ENCODE results near the gene VPS33B. TPM values are rescaled to one million over a fixed set of nuclear protein-coding genes. Genes with fewer than 3 reads are reported as not detected.

Gene VPS33B
- total and polyA plus RNA-seq, 2 of the 13 experiments (the other 11 are each of a cell fraction or from before 2014, with no cell fraction given), result 15.8 to 16.5 TPM

- no peak for TF ChIP-seq RFXAP (CRISPR knock-in tag; IDR thresholded peaks at IDR 0.05; ENCODE audit: borderline replicate concordance)
Observed at GRCh38 chr15:90959028-90959595, 63.3 kb downstream of the VPS33B start (continued).

- no peak for ATAC-seq
- no peak overlapping the region for H3K4me2 ChIP-seq (ENCODE audit: low read depth, low read length)
- TF ChIP-seq ZNF574 (CRISPR knock-in tag; IDR thresholded peaks at IDR 0.05) (no peak), TERF1 (CRISPR knock-in tag; IDR thresholded peaks at IDR 0.05) (no peak)
- TF ChIP-seq, protein P1, sequence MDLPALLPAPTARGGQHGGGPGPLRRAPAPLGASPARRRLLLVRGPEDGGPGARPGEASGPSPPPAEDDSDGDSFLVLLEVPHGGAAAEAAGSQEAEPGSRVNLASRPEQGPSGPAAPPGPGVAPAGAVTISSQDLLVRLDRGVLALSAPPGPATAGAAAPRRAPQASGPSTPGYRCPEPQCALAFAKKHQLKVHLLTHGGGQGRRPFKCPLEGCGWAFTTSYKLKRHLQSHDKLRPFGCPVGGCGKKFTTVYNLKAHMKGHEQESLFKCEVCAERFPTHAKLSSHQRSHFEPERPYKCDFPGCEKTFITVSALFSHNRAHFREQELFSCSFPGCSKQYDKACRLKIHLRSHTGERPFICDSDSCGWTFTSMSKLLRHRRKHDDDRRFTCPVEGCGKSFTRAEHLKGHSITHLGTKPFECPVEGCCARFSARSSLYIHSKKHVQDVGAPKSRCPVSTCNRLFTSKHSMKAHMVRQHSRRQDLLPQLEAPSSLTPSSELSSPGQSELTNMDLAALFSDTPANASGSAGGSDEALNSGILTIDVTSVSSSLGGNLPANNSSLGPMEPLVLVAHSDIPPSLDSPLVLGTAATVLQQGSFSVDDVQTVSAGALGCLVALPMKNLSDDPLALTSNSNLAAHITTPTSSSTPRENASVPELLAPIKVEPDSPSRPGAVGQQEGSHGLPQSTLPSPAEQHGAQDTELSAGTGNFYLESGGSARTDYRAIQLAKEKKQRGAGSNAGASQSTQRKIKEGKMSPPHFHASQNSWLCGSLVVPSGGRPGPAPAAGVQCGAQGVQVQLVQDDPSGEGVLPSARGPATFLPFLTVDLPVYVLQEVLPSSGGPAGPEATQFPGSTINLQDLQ (CRISPR knock-in tag; IDR thresholded peaks at IDR 0.05), result no peak
- no peaks in the 10 kb centered on the region for H4K20me1 ChIP-seq (ENCODE audit: insufficient read depth, low read length)
- in situ Hi-C loops (cut with HindIII; ENCODE audit: extremely low pct_ligation_motif_present, low pct_unique_long_range_greater_than_20kb) (no loop called here), intact Hi-C loops (cut with micrococcal nuclease; ENCODE audit: unreplicated experiment) (loop anchor here (5.0 kb wide), 1 partner anchor 75 kb away; no protein-coding TSS in a partner anchor)
- H3K4me3 ChIP-seq (replicated peaks in 1 of 3; ENCODE audit: insufficient read depth in 1 of 3, low read depth in 2 of 3, low read length in 3 of 3), result no peak overlapping the region
- no peak overlapping the region for H3K27ac ChIP-seq (ENCODE audit: extremely low read length, insufficient read depth, low read length)
- H3K9me3 ChIP-seq (ENCODE audit: low read length), result no peaks in the 10 kb centered on the region
- 92% methylated on average over 6 of the region's 6 CpGs for WGBS (ENCODE audit: low lambda C conversion rate)
- peaks cover 19 to 39% of the 10 kb centered on the region in 2 experiments; a peak in 4 of 5 replicates for H3K36me3 ChIP-seq (replicated peaks in 1 of 2; ENCODE audit: control insufficient read depth in 1 of 2, insufficient read depth in 2 of 2, low read length in 2 of 2)
- no peak overlapping the region for H2AFZ ChIP-seq (ENCODE audit: low read length)
- BruUV-seq (replicated peaks), result no TSS peak
- peaks cover 11% of the 10 kb centered on the region for H3K4me1 ChIP-seq (ENCODE audit: insufficient read depth, low read length)
- no peak overlapping the region for H3K9ac ChIP-seq (ENCODE audit: insufficient read depth, low read depth, low read length)
- ChIA-PET CTCF (ENCODE audit: low intra/inter-chr PET ratio, low total read pairs) (no interaction called here), POLR2A (interaction anchor here (1.2 kb wide), 1 partner anchor 23 kb away, joined by 4 read pairs; the partner anchor contains the start of gene UNC45A)
- no peaks in the 10 kb centered on the region for H3K27me3 ChIP-seq (ENCODE audit: control insufficient read depth in 1 of 2, insufficient read depth in 2 of 2, low read length in 2 of 2)
- peaks cover 9% of the 10 kb centered on the region for H3K79me2 ChIP-seq (ENCODE audit: insufficient read depth, low read length)
- DNase-seq (ENCODE audit: low spot score), result no peak
- FAIRE-seq, result no peak
Observed at GRCh38 chr15:90957791-90958190, 64.6 kb downstream of the VPS33B start.
